IPS-NIHi11 (cell line): ENCODE results near the gene ATF7.
A peak's percentile ranks its signal among the peaks of the same experiment; 100 is the strongest.

Experiments
- DNase-seq: peaks from one replicate; pipeline ENCODE4 v3.0.0; 2012; ENCODE audit warnings: mixed read lengths, low spot score

Gene ATF7

GRCh38 chr12:53500142-53500775 is 125.9 kb downstream of the ATF7 start:
- DNase-seq: no peak

GRCh38 chr12:53499266-53500141 is 126.7 kb downstream of the ATF7 start, which contains the start of gene MAP3K12:
TSS of gene MAP3K12 (minus strand) at chr12:53499458. CDS start at chr12:53487391, 12,067 bp downstream.
- peak; percentile 54 for DNase-seq

- no peak for DNase-seq
Observed at GRCh38 chr12:53498235-53498630, 127.9 kb downstream of the ATF7 start.

- no peak for DNase-seq
Observed at GRCh38 chr12:53497461-53497860, 128.7 kb downstream of the ATF7 start.

GRCh38 chr12:53496752-53497032 is 129.5 kb downstream of the ATF7 start:
- no peak for DNase-seq

- DNase-seq: peak; percentile 36
Observed at GRCh38 chr12:53495903-53496751, 130.1 kb downstream of the ATF7 start.

- DNase-seq: no peak
Observed at GRCh38 chr12:53493610-53494391, 132.4 kb downstream of the ATF7 start.

- DNase-seq: peak; percentile 91
Observed at GRCh38 chr12:53492830-53493609, 133.2 kb downstream of the ATF7 start.

GRCh38 chr12:53492188-53492587 is 134.0 kb downstream of the ATF7 start:
- DNase-seq: no peak

GRCh38 chr12:53489242-53489864 is 136.8 kb downstream of the ATF7 start:
- no peak for DNase-seq

- DNase-seq: no peak
Observed at GRCh38 chr12:53486736-53487487, 139.3 kb downstream of the ATF7 start.

- no peak for DNase-seq
Observed at GRCh38 chr12:53485955-53486735, 140.0 kb downstream of the ATF7 start.

- no peak for DNase-seq
Observed at GRCh38 chr12:53484686-53485575, 141.3 kb downstream of the ATF7 start.

GRCh38 chr12:53483979-53484377 is 142.2 kb downstream of the ATF7 start:
- no peak for DNase-seq

- DNase-seq: no peak
Observed at GRCh38 chr12:53483225-53483978, 142.8 kb downstream of the ATF7 start.

GRCh38 chr12:53482626-53483168 is 143.5 kb downstream of the ATF7 start:
- no peak for DNase-seq
